ENCODE data around the gene CHIC2. TPM values are rescaled to one million over a fixed set of nuclear protein-coding genes. Genes with fewer than 3 reads are reported as not detected.

CHIC2 gene
- total RNA-seq, 1 experiment from 2014 or later, result 10.8 TPM

GRCh38 chr4:54061873-54062272, 2.5 kb downstream of the CHIC2 start (continued):
- TF ChIP-seq, protein P1, sequence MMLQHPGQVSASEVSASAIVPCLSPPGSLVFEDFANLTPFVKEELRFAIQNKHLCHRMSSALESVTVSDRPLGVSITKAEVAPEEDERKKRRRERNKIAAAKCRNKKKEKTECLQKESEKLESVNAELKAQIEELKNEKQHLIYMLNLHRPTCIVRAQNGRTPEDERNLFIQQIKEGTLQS (IDR thresholded peaks at IDR 0.05), result no peak

DNA sequence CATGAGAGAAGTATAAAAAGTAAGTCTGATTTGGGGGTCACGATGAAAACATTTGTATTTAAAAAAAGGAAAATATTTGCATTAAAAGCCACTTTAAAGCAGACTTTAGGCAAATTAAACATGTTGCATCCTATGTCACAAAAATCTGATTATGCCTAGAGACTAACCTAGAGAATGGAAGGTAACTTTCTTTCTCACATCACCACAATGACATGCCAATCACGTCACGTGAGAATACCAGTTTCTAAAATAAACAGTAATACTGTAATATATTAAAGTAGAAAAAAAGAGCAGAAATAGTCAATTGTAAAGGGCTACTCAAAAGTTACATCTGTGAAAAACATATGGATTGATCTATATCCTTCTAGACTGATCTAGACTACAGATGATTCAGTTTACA, 3.3 kb downstream of the CHIC2 start:
- Histone ChIP-seq H4K20me1 (ENCODE audit: insufficient read depth) (0 out of 2 replicates have a peak, but pooled peaks cover 4% of the 10 kb centered on the region), H3K79me2 (ENCODE audit: insufficient read depth, low read length) (peaks cover 81% of the 10 kb centered on the region)
- intact Hi-C loops (cut with micrococcal nuclease), result no loop called here

More for the DNA sequence above, 3.3 kb downstream of the CHIC2 start:
- H3K9ac ChIP-seq (ENCODE audit: low read length), result no peak overlapping the region
- no peak overlapping the region for H3K4me2 ChIP-seq (ENCODE audit: low read length)
- peaks cover 5 to 18% of the 10 kb centered on the region in 2 experiments for H3K4me1 ChIP-seq (ENCODE audit: control insufficient read depth in 1 of 2, insufficient read depth in 2 of 2, low read length in 2 of 2)
- H3K4me3 ChIP-seq (replicated peaks in 1 of 2; ENCODE audit: low read depth in 1 of 2, low read length in 2 of 2), result no peak overlapping the region
- no peaks in the 10 kb centered on the region for H3K9me3 ChIP-seq (ENCODE audit: control insufficient read depth in 1 of 2, insufficient read depth in 1 of 2, low read depth in 1 of 2, low read length in 2 of 2)
- no peaks in the 10 kb centered on the region for H3K27me3 ChIP-seq (ENCODE audit: insufficient read depth, low read length)
- H3K9me2 ChIP-seq (ENCODE audit: insufficient read depth), result no peaks in the 10 kb centered on the region
- DNase-seq (ENCODE audit: low read depth, low spot score) (no peak), ATAC-seq (no peak)
- BruUV-seq (replicated peaks), result no TSS peak
- no peak overlapping the region for H2AFZ ChIP-seq (ENCODE audit: low read depth, low read length, poor library complexity, severe bottlenecking)
- ChIA-PET POLR2A (no interaction called here), CTCF (no interaction called here), RAD21 (ENCODE audit: low non-redundant PET in 1 of 2, low total read pairs in 2 of 2, uncharacterized antibody in 2 of 2, unreplicated experiment in 2 of 2) (no interaction called here)
- TF ChIP-seq CBX3 (IDR thresholded peaks at IDR 0.05; ENCODE audit: low read depth), result no peak
- no peak for TF ChIP-seq SP1 (IDR thresholded peaks at IDR 0.05; ENCODE audit: low read depth)
- TF ChIP-seq, protein P2, sequence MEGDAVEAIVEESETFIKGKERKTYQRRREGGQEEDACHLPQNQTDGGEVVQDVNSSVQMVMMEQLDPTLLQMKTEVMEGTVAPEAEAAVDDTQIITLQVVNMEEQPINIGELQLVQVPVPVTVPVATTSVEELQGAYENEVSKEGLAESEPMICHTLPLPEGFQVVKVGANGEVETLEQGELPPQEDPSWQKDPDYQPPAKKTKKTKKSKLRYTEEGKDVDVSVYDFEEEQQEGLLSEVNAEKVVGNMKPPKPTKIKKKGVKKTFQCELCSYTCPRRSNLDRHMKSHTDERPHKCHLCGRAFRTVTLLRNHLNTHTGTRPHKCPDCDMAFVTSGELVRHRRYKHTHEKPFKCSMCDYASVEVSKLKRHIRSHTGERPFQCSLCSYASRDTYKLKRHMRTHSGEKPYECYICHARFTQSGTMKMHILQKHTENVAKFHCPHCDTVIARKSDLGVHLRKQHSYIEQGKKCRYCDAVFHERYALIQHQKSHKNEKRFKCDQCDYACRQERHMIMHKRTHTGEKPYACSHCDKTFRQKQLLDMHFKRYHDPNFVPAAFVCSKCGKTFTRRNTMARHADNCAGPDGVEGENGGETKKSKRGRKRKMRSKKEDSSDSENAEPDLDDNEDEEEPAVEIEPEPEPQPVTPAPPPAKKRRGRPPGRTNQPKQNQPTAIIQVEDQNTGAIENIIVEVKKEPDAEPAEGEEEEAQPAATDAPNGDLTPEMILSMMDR (IDR thresholded peaks at IDR 0.05 in 2 of 3, conservative IDR thresholded peaks at IDR 0.05 in 1 of 3; ENCODE audit: borderline replicate concordance in 1 of 3, insufficient read depth in 1 of 3, low read depth in 2 of 3, low read length in 2 of 3), result no peak
- no peak for TF ChIP-seq ZNF274 (IDR thresholded peaks at IDR 0.05; ENCODE audit: low read depth, low read length)
- no peak for TF ChIP-seq RAD21 (IDR thresholded peaks at IDR 0.05; ENCODE audit: low read depth)
- TF ChIP-seq SIN3A (IDR thresholded peaks at IDR 0.05; ENCODE audit: low read depth), result no peak
- no peak for TF ChIP-seq TCF7L2 (IDR thresholded peaks at IDR 0.05; ENCODE audit: borderline replicate concordance, extremely low read depth, insufficient read depth, insufficient read length)
- TF ChIP-seq, protein P3, sequence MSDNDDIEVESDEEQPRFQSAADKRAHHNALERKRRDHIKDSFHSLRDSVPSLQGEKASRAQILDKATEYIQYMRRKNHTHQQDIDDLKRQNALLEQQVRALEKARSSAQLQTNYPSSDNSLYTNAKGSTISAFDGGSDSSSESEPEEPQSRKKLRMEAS (IDR thresholded peaks at IDR 0.05), result no peak
- TF ChIP-seq, protein P4, sequence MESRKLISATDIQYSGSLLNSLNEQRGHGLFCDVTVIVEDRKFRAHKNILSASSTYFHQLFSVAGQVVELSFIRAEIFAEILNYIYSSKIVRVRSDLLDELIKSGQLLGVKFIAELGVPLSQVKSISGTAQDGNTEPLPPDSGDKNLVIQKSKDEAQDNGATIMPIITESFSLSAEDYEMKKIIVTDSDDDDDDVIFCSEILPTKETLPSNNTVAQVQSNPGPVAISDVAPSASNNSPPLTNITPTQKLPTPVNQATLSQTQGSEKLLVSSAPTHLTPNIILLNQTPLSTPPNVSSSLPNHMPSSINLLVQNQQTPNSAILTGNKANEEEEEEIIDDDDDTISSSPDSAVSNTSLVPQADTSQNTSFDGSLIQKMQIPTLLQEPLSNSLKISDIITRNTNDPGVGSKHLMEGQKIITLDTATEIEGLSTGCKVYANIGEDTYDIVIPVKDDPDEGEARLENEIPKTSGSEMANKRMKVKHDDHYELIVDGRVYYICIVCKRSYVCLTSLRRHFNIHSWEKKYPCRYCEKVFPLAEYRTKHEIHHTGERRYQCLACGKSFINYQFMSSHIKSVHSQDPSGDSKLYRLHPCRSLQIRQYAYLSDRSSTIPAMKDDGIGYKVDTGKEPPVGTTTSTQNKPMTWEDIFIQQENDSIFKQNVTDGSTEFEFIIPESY (IDR thresholded peaks at IDR 0.05; ENCODE audit: extremely low read depth, insufficient replicate concordance, low read length), result no peak
- no peak for TF ChIP-seq REST (IDR thresholded peaks at IDR 0.05; ENCODE audit: low read depth)
- no peaks in the 10 kb centered on the region for H3K36me3 ChIP-seq (ENCODE audit: control insufficient read depth in 1 of 2, insufficient read depth in 2 of 2, low read length in 2 of 2)
- H3K27ac ChIP-seq (ENCODE audit: low read depth, low read length), result no peak overlapping the region
